Right ventricle myocardium superior (tissue), 1 donor: ENCODE data around the gene SNRPD3. TPM values are rescaled to one million over a fixed set of nuclear protein-coding genes. Genes with fewer than 3 reads are reported as not detected.
A peak's percentile ranks its signal among the peaks of the same experiment; 100 is the strongest.
"Not testable (repeated sequence)": the region's sequence is repeated elsewhere in the genome, so short reads cannot be mapped to it uniquely, and the experiment has no call there.

Source experiments
- ATAC-seq: fragments of 200-7000 bp; cut with Tn5 transposase; one replicate; pipeline ENCODE4 v1.9.1; 2020; ENCODE audit warnings: mild to moderate bottlenecking; ENCODE audit not compliant: poor library complexity
- DNase-seq: peaks from one replicate; pipeline ENCODE4 v3.0.0-alpha.2; 2020
- intact Hi-C: fragments of 100-400 bp; cut with DNase I; formaldehyde crosslinking; loops from one replicate; pipeline ENCODE4 v1.11.2; 2022
- total RNA-seq: library from RNA; stranded (reverse); fragmentation: NEBNext Ultra II Directional; extraction: Animal tissue kit (Norgen Biotek cat#: 25700); gene quantifications from one replicate; pipeline ENCODE4 v1.2.1, GENCODE V29; 2021
- donor health status: DM: no; HTN: yes; CAD: no; lungs with severe emphysema.

Gene SNRPD3
- total RNA-seq, 1 donor from 2014 or later, result 63.1 TPM

DNA sequence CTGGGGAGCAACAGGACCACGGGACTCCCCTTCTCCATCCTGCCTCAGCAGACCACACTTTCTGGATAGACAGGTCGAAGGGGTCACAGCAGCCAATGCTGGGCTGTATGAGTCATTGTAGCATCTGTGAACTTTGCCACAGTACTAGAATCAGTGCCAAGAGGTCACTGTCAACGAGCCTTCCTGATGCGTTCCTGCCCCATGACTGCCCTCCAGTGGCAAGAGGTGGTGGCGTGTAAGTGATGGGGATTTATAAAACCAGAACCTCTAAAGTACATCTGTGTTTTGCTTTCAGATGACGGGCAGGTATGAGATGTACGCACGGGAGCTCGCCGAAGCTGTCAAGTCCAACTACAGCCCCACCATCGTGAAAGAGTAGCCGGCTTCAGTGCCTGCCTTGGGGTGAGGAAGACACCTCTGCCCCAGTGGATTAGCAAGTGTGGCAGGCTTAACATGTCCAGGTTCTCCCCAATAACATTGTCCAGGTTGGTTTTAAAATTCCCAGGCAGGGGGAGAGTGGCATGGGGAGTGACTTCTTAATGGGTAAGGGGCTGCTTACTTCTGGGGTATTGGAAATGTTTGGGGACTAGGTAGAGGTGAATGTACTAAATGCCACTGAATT lies 30.3 kb upstream of the SNRPD3 start:
- intact Hi-C loops, result loop anchor here (10.0 kb wide), 1 partner anchor 341 kb away; the partner anchor contains the start of gene SUSD2
- ATAC-seq (peak; percentile 87), DNase-seq (peak; percentile 88)

DNA sequence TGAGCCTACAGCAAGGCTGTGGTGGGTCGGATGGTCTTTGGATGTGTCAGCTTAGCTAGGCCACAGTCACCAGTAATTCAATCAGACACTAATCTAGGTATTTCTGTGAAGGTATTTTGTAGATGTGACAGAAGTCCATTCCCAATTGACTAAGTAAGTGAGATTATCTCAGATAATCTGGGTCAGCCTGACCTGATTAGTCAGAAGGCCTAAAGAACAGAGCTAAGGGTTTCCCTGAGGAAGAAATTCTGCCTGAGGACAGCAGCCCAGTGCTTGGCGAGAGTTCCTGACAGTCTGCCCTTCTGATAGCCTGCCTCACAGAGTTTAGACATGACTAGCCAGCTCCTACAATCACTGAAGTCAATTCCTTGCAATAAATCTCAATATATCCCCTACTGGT lies 29.6 kb upstream of the SNRPD3 start:
- no peak for ATAC-seq
- intact Hi-C loops, result loop anchor here (10.0 kb wide), 1 partner anchor 341 kb away; the partner anchor contains the start of gene SUSD2
- no peak for DNase-seq

DNA sequence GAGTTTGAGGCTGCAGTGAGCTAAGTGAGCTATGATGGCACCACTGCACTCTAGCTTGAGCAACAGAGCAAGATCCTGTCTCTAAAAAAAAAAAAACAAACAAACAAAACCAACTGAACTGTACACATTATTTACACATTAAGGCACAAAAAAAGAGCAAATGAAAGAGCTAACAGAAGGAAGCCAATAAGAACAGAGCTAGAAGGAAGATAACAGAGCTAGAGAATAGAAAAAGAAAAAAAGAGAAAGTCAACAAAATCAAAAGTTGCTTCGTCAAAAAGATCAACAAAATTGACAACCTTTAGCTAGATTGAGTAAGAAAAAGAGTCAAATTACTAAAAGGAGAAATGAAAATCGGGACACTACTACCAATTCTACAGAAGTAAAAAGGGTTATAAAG lies 25.9 kb upstream of the SNRPD3 start:
- intact Hi-C loops, result loop anchor here (10.0 kb wide), 1 partner anchor 345 kb away; the partner anchor contains the start of gene SUSD2
- no peak for ATAC-seq
- no peak for DNase-seq

DNA sequence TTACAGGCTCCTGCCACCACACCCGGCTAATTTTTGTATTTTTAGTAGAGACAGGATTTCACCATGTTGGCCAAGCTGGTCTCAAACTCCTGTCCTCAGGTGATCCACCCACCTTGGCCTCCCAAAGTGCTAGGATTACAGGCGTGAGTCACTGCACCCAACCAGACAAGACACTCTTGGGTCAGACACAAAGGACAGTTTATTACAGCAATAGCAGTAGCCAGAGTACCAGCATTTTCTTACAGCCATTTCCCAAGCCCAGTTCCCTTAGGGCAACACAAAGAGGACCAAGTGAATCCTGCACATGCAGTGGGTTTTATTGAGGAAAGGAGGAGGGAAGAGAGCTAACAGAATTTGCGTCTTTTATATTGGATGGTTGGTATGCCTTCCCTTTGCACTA lies 24.8 kb upstream of the SNRPD3 start:
- ATAC-seq, intact Hi-C loops, DNase-seq: not testable (repeated sequence)

DNA sequence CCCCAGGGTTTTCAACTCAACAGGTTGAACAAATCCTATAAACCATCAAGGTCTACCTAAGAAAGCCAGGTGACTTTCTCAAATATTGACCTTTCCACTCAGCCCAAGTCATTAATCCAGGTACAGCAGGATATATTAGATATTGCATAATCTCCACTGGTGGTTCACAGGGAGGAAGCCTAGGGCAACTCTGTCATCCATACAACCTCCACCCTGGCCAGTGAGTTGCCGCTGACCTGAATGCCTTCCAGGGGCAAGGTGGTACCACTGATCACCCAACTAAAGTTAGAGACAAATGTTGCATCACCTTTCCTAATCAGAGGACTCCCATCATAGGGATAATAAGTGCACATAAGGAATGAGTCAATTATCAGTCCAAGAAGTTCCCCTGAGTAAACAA lies 23.7 kb upstream of the SNRPD3 start:
- intact Hi-C loops, result no loop called here
- no peak for DNase-seq
- no peak for ATAC-seq

DNA sequence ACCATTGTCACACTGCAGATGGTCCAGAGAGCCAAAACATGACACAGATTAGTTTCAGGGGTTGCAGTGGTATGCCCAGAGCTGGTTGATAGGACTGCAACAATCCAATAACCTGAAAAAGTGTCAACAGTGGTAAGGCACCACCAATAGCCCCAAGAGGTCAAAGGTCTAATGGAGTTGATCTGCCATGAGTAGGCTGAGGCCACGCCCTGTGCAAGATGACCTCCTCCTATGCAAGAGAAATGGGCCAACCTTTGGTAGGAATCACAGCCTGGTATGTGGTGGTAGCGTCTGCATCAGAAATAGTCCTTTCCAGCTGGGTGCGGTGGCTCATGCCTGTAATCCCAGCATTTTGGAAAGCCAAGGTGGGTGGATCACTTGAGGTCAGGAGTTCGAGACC lies 20.5 kb upstream of the SNRPD3 start:
- no peak for DNase-seq
- intact Hi-C loops, result no loop called here
- no peak for ATAC-seq

DNA sequence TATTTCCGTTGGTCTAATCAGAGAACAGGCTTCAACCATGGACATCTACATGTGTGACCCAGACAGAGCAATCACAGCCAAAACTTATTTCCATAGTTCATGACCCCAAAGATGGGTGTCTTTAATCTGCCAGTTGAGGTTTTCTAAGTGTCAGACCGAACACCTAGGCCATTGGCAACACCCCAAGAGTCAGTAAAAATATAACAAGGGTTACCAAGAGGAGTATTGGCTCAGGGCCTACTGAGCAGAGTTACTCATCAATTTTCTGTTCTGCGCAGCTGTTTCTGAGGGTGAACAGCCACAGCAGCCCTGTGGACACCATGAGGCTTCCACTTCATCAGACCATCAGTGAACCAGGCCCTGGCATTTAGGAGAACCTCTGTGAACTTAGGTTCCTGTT lies 19.7 kb upstream of the SNRPD3 start:
- intact Hi-C loops, result no loop called here
- no peak for DNase-seq
- no peak for ATAC-seq

DNA sequence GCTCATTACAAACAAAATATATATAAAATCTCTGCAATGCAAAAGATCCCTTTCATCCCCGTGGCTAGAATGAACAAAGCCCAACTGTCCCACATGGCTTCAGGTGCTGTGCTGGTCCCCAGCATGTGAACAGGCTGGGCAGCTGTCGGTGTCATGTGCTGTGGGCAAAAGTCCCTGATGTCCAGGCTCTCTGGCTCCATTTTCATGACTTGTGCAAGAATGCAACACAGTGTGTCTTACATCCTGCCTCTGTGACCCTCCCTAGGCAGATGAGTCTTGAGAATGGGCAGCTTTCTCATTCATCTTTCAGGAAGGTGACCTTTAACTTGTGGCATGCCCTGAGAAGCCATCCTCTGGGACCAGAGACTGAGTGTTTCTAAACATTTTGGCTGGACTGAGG lies 15.3 kb upstream of the SNRPD3 start:
- DNase-seq (no peak), ATAC-seq (no peak)
- intact Hi-C loops, result no loop called here

DNA sequence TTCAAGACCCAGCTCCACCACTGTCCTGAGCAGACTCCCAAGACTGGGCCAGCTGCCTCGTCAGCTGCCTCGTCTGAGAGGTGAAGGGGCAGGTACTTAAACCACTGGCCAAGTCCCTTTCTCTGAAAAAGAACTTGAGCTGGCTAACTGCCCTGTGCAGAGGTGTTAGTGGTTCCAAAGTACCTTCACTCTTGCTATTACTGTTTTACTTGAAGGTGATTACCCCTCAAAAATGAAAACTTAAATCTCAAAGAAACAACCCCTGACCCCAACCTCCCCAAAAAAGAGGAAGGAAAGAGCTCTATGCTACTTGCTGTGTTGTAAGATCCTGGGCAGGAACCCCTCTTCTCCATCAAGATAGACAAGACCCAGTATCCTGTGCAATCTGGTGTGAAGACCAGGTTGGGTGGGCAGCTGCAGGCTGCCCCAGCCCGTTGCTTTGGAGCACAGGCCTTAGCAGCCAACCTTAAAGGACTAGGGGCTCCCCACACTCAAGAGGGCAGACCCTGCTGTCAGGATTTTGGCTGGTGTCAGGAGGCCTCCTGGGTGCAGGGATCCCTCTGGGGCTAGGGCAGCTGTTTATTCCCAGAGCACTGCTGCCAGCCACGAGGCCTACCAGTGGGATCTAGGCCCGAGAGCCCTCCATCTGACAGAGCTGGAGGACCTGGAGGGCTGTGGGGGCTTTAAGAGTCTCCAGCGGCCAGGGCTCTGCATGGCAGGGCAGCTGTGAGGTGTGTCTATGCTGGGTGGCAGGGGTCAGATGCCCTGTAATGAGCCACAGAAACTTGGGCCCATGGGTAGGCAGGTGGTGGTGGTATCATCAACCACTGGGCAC lies 13.9 kb upstream of the SNRPD3 start:
- intact Hi-C loops, result no loop called here
- DNase-seq (no peak), ATAC-seq (no peak)

DNA sequence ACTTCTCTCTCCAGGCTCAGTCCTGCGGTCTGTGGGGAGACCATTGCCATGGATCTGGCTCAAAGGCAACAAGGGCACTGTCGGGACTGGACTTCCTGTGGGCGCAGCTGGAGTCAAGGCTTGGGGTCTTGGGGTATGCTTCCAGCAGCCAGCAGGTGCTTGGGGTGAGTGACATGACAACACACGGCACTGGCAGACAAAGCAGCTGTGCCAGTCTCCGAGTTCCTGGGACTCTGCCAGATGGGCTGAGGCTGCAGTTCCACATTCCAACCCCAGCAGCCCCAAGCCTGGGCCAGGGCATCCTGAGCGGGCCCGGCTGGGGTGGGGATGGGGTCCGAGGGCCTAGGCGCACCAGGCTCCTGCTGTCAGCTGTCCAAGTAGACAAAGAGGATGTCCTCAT lies 13.2 kb upstream of the SNRPD3 start:
- ATAC-seq, result peak; percentile 78
- intact Hi-C loops, result no loop called here
- peak; percentile 73 for DNase-seq

DNA sequence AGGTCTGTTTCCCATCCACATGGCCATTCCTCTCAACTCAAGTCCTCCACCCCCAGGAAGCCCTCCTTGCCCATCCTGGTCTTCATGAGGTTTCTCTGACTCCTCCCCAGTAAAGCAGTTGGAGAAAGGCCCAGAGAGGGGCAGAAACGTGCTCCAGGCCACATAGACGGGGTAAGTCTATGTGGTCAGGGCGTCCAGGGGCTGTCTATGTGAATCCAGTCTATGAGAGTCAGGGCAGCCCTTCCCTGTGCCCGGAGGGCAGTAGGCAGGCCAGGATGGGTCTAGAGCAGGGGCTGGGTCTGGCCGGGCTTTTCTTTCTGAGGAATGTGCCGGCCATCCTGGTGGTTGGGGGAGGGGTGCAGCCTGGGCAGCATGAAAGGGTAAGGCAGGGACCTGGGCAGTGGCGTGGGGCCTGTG lies 12.6 kb upstream of the SNRPD3 start:
- DNase-seq (no peak), ATAC-seq (peak; percentile 1)
- intact Hi-C loops, result no loop called here

DNA sequence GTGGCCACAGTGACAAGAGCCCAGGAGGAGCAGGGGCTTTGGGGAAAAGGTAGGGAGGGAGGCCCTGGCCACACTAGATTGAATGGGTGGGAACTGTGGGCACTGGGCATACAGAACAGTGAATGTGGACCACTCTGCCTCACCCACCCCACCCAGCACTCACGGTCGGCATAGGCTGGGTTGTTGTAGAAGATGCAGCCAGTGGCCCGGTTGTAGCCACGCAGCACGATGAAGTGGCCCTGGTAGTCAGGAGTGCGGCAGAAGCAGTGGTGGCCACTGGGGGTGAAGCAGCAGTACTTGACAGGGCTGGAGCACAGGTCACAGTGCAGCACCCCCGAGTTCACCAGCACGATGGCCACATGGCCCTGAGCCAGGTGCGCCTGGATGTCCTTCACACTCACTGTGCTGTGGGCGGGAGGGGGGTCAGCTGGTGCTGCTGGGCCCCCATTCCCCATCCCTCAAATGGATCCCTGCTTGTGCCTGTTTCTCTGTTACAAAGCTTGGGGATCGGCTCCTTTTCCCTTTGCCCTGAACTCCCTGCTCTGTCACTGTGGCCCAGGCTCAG lies 12.0 kb upstream of the SNRPD3 start:
- ATAC-seq (no peak), DNase-seq (no peak)
- intact Hi-C loops, result no loop called here

DNA sequence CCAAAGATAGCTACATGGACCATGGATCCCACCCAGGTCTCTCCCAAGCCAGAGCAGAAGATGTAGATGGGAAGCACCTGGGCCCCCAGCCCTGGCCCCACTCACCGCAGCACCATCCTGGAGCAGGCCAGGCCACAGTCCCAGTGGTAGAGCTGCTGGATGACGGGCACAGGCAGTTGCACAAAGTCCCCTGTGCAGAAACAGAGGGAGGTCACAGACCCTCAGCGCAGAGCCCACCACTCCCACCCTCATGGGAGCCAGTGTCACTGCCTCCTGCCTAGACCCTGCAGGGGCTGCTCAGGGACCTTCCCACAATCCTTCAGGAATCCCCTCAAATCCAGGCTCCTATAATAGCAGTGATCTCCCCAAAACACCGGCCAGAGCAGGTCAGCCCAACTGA lies 7.0 kb upstream of the SNRPD3 start:
- intact Hi-C loops, result no loop called here
- ATAC-seq (no peak), DNase-seq (no peak)

DNA sequence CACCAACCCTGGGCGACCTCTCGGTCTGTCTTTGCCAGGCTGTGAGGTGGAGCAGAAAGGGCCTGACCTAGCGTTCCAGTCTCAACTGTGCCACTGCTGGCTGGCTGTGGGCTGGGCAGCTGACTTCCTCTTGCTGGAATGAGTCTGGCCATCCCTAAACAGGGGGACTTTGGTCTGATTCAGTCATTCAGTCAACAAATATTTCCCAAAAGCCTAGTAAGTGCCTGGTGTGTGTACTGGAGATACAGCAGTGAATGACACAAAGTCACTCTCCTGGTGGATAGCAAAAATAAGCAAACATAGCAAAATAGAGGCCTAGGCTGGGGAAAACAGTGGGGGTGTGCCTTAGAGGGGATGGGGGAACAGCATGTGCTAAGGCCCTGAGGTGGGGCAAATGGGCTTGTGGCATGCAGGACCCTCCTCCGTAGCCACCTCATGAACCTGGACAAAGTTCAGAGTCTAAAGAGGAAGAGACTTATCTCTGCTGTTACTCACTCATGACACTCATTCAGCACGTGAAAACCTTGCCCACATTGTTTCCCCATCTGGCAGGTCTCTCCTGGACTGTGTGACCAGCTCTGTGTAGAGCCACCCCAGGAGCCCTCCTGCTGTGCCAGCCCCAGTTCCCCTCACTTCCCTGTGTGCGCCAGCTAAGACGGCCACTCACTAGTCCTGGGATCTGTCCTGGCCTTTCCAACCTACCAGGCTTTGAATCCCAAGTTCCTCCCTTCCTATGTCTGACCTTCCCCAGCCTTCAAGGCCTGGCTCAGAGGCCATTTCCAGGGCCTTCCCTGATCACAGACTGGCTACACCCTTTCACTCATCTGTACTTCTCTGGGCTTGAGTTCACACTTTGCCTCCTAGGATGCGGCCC lies 5.5 kb upstream of the SNRPD3 start:
- DNase-seq, result no peak
- intact Hi-C loops, result no loop called here
- ATAC-seq, result no peak

DNA sequence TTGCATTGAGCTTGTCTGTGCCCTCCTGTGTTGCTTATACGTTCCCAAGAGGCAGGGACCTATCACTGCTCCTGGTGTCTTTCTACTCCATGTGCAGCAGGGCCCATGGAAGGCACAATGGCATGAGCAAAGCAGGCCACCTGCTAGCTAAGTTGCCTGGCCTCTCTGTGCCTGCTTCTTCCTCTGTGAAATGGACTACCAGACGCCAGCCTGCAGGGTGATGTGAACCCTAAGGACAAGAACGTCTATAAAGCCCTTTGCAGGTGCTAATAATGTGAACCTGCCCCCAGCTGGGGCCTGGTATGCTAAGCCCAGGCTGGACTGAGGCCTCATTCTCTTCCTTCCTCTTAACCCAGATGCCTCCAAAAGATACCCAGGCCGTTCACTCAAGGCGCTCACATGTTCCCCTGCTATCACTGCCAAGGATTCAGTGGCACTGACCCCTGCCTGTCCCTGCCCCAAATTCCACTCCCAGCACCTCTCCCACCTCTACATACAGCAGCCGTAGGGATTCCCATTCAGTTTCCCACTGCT lies 4.8 kb upstream of the SNRPD3 start:
- no peak for DNase-seq
- no peak for ATAC-seq
- intact Hi-C loops, result no loop called here

DNA sequence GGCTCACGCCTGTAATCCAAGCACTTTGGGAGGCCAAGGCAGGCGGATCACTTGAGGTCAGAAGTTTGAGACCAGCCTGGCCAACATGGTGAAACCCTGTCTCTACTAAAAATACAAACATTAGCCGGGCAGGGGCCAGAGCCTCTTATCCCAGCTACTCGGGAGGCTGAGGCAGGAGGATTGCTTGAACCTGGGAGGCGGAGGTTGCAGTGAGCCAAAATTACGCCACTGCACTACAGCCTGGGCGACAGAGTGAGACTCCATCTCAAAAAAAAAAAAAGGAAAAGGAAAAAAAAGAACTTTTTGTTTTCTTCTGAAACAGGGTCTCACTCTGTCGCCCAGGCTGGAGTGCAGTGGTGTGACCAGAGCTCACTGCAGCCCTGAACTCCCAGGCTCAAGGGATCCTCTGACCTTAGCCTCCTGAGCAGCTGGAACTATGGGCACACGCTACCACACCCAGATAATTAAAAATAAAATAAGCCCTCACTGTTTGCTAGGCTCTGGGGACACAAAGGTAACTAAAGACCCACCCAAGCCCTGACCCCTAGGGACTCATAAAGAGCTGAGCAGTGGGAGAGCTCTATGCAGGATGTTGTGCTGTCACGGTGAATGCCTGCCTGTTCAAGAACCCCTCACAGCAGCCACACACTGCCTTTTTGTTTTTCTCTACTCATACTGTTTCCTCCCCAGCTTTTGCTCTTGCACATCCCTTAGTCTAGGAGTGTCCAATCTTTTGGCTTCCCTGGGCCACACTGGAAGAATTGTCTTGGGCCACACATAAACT lies 3.1 kb upstream of the SNRPD3 start:
- DNase-seq, intact Hi-C loops, ATAC-seq: not testable (repeated sequence)

DNA sequence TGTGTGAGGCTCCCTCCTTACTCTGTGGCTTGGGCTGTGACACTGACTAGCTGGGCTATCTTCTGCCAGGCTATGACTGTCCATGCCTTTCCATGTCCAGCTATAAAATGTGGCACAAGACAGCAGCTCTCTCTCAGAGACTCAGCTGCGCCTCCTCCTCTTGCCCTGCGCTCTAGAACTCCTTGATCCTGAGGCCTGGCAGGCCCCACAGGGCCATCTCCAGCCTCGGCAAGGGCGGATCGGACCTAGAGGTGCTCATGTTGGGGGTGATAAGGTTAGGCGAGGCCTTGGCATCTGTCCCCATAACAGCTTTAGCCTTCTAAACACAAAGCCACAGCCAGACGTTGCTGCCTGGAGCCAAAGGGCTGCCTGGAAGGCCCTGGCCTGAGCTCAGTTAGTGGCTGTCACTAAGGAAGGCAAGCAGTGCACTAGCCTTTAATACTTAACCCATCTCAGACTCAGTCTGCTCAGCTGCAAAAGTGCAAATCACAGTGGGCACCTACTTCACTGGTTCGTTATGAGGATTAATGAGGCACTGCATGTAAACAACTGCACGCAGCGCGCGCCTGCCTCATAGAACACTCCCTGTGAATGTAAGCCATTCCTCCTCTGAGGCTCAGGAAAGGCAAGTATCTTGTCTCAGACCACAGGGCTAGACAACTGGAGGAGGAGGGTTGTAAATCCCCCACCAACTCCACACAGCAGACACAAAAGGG lies 2.0 kb upstream of the SNRPD3 start:
- peak; percentile 71 for DNase-seq
- intact Hi-C loops, result no loop called here

More for the DNA sequence above, 2.0 kb upstream of the SNRPD3 start:
- peak; percentile 14 for ATAC-seq
